GM23248 (cell line): Measurements from ENCODE around the gene RGL1. TPM values are rescaled to one million over a fixed set of nuclear protein-coding genes. Genes with fewer than 3 reads are reported as not detected.

Experiments used
- DNase-seq: peaks from one replicate; pipeline ENCODE4 v3.0.0-alpha.2; 2015
- H2AFZ ChIP-seq: fragments of 200-600 bp; sonication (generic); 2 replicates; pipeline ENCODE4 v1.6.1; 2016; ENCODE audit warnings: antibody characterized with exemption
- H3F3A ChIP-seq: fragments of 200-600 bp; sonication (generic); 2 replicates; pipeline ENCODE4 v1.6.1; 2016; ENCODE audit warnings: mild to moderate bottlenecking, antibody characterized with exemption, mixed run types; ENCODE audit not compliant: insufficient read depth
- H3K27ac ChIP-seq: fragments of 200-600 bp; sonication (generic); 2 replicates; pipeline ENCODE4 v1.5.1; 2016; ENCODE audit warnings: mild to moderate bottlenecking
- H3K27me3 ChIP-seq: fragments of 200-600 bp; sonication (generic); replicated peaks from 2 replicates; pipeline ENCODE4 v1.6.1; 2016; ENCODE audit warnings: mild to moderate bottlenecking; ENCODE audit not compliant: insufficient read depth
- H3K36me3 ChIP-seq: fragments of 200-600 bp; sonication (generic); 2 replicates; pipeline ENCODE4 v1.6.1; 2016; ENCODE audit warnings: low read depth, mild to moderate bottlenecking
- H3K4me1 ChIP-seq: fragments of 200-600 bp; sonication (generic); 2 replicates; pipeline ENCODE4 v1.6.1; 2016; ENCODE audit warnings: mild to moderate bottlenecking; ENCODE audit not compliant: insufficient read depth
- H3K4me2 ChIP-seq: fragments of 200-600 bp; sonication (generic); one replicate; pipeline ENCODE4 v1.6.1; 2016; ENCODE audit warnings: mild to moderate bottlenecking; ENCODE audit not compliant: unreplicated experiment
- H3K4me3 ChIP-seq: fragments of 200-600 bp; sonication (generic); 2 replicates; pipeline ENCODE4 v1.5.1; 2016; ENCODE audit warnings: mild to moderate bottlenecking
- H3K79me2 ChIP-seq: fragments of 200-600 bp; sonication (generic); 2 replicates; pipeline ENCODE4 v1.6.1; 2016; ENCODE audit warnings: mild to moderate bottlenecking; ENCODE audit not compliant: insufficient read depth
- H3K9ac ChIP-seq: fragments of 200-600 bp; sonication (generic); 2 replicates; pipeline ENCODE4 v1.6.1; 2016; ENCODE audit warnings: mild to moderate bottlenecking
- H3K9me2 ChIP-seq: fragments of 200-600 bp; sonication (generic); 2 replicates; pipeline ENCODE4 v1.6.1; 2016; ENCODE audit warnings: mixed run types, mild to moderate bottlenecking, moderate library complexity; ENCODE audit not compliant: insufficient read depth
- H3K9me3 ChIP-seq: fragments of 200-600 bp; sonication (generic); one replicate; pipeline ENCODE4 v1.6.1; 2017; ENCODE audit warnings: low read depth
- H4K20me1 ChIP-seq: fragments of 200-600 bp; sonication (generic); 2 replicates; pipeline ENCODE4 v1.6.0; 2016; ENCODE audit not compliant: insufficient read depth
- EZH2 ChIP-seq: fragments of 200-600 bp; sonication (generic); IDR thresholded peaks from 2 replicates; pipeline ENCODE4 v1.6.1; 2018; ENCODE audit warnings: antibody characterized with exemption, mild to moderate bottlenecking; ENCODE audit not compliant: insufficient read depth, poor library complexity, severe bottlenecking
- EZH2phosphoT487 ChIP-seq: fragments of 200-600 bp; sonication (generic); IDR thresholded peaks from 2 replicates; pipeline ENCODE4 v1.6.1; 2018; ENCODE audit warnings: antibody characterized with exemption, moderate library complexity, mild to moderate bottlenecking, low read depth; ENCODE audit not compliant: insufficient read depth
- WGBS, 2 experiments: methylation state at CpG; one replicate each; pipeline ENCODE4 v1.1.6; 2015 to 2017; ENCODE audit warnings: low lambda C conversion rate in 2 of 2, low coverage in 1 of 2; ENCODE audit errors: missing lambda C conversion rate in 2 of 2; 5-methylcytosine and 5-hydroxymethylcytosine counted together
- in situ Hi-C: fragments of 300-500 bp; cut with MboI; formaldehyde crosslinking; loops from 2 replicates; pipeline ENCODE4 v1.15.0; 2020
- polyA plus RNA-seq: library from polyadenylated mRNA; unstranded; fragments of >200 nt; fragmentation: Nextera tagmentation; extraction: Ambion mirVana; gene quantifications from 2 replicates; pipeline ENCODE4 v1.2.1, GENCODE V29; 2016
- total RNA-seq: library from RNA; depleted of rRNA; stranded (reverse); fragments of >200 nt; shearing (Covaris generic); gene quantifications from 2 replicates; pipeline ENCODE4 v1.2.3, GENCODE V29; 2014

Gene RGL1
- total and polyA plus RNA-seq, 2 experiments from 2014 or later: 9.4 to 13.4 TPM

DNA sequence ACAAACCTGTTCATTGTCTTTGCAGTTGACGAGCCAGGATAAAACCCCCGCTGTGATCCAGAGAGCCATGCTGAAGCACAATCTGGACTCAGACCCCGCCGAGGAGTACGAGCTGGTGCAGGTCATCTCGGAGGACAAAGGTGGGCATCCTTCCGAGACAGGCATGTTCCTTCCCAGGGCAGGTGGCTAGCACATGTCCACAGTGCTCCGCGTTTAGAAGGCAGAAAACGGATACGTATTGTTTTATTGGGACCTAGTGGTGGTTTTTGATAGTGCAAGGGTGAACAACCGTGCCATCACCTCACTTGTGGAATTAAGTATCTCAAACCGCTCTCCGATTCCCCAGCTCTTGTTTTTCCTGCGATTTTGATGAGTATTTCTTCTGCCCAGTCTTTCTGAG, 117.3 kb downstream of the RGL1 start:
- Histone ChIP-seq H3K36me3 (peaks cover 9% of the 10 kb centered on the region; the same call in 1 of the 2 replicates), H3F3A (no peaks in the 10 kb centered on the region), H3K4me1 (no peaks in the 10 kb centered on the region), H4K20me1 (no peaks in the 10 kb centered on the region), H2AFZ (no peak overlapping the region), H3K4me3 (no peak overlapping the region), H3K4me2 (no peak overlapping the region), H3K27me3 (no peaks in the 10 kb centered on the region), H3K9me3 (no peaks in the 10 kb centered on the region), H3K9ac (no peak overlapping the region), H3K79me2 (no peaks in the 10 kb centered on the region), H3K9me2 (no peaks in the 10 kb centered on the region), H3K27ac (no peak overlapping the region)
- peak; percentile 9 for DNase-seq
- 84 to 86% methylated on average over 15 of the region's 15 CpGs for WGBS, 2 experiments
- in situ Hi-C loops: no loop called here
- TF ChIP-seq EZH2 (no peak), EZH2phosphoT487 (no peak)

DNA sequence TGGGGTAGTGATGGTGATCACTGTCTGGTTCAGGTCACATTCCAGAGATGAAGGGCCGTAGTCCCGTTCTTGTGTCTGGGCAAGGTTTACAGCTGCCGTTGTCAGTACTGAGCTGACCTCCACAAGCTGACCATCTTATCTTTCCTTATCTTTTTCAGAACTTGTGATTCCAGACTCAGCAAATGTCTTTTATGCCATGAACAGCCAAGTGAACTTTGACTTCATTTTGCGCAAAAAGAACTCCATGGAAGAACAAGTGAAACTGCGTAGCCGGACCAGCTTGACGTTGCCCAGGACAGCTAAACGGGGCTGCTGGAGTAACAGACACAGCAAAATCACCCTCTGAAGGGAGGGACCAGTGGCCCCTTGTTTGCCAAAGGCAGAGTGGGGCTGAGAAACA, 121.0 kb downstream of the RGL1 start:
- in situ Hi-C loops: no loop called here
- 84 to 87% methylated on average over 8 of the region's 8 CpGs for WGBS, 2 experiments
- no peak for DNase-seq

GRCh38 chr1:183926983-183927382, 122.1 kb downstream of the RGL1 start:
- H3K9me2 ChIP-seq: no peaks in the 10 kb centered on the region
- no peaks in the 10 kb centered on the region for H3K9me3 ChIP-seq
- no peaks in the 10 kb centered on the region for H3K79me2 ChIP-seq
- H2AFZ ChIP-seq: no peak overlapping the region
- H3K4me3 ChIP-seq: no peak overlapping the region
- H3K4me2 ChIP-seq: no peak overlapping the region
- peaks cover 6% of the 10 kb centered on the region; the same call in 1 of the 2 replicates for H3K36me3 ChIP-seq
- TF ChIP-seq EZH2phosphoT487 (no peak), EZH2 (no peak)
- peaks cover 3% of the 10 kb centered on the region; the same call in 1 of the 2 replicates for H3K4me1 ChIP-seq
- DNase-seq: peak; percentile 9
- in situ Hi-C loops: no loop called here
- no peaks in the 10 kb centered on the region for H3K27me3 ChIP-seq
- WGBS, 2 experiments: 95 to 97% methylated on average over 5 of the region's 5 CpGs
- H4K20me1 ChIP-seq: no peaks in the 10 kb centered on the region
- H3F3A ChIP-seq: peaks cover 10% of the 10 kb centered on the region; the same call in 1 of the 2 replicates
- no peak overlapping the region for H3K27ac ChIP-seq
- H3K9ac ChIP-seq: no peak overlapping the region

More for the DNA sequence above, 121.0 kb downstream of the RGL1 start:
- H3K79me2 ChIP-seq: no peaks in the 10 kb centered on the region
- no peak overlapping the region for H2AFZ ChIP-seq
- H3K9me2 ChIP-seq: no peaks in the 10 kb centered on the region
- H3K4me2 ChIP-seq: no peak overlapping the region
- peaks cover 6% of the 10 kb centered on the region; the same call in 1 of the 2 replicates for H3K36me3 ChIP-seq
- no peaks in the 10 kb centered on the region for H3K27me3 ChIP-seq
- no peak overlapping the region for H3K27ac ChIP-seq
- H3F3A ChIP-seq: no peaks in the 10 kb centered on the region
- H4K20me1 ChIP-seq: no peaks in the 10 kb centered on the region
- no peak overlapping the region for H3K4me3 ChIP-seq
- H3K9me3 ChIP-seq: no peaks in the 10 kb centered on the region
- H3K9ac ChIP-seq: no peak overlapping the region
- TF ChIP-seq EZH2 (no peak), EZH2phosphoT487 (no peak)
- H3K4me1 ChIP-seq: no peaks in the 10 kb centered on the region

- Histone ChIP-seq H3K79me2 (no peaks in the 10 kb centered on the region), H3K4me1 (peaks cover 10% of the 10 kb centered on the region; the same call in 1 of the 2 replicates), H4K20me1 (no peaks in the 10 kb centered on the region), H3F3A (peaks cover 13% of the 10 kb centered on the region; the same call in 1 of the 2 replicates), H3K9me3 (no peaks in the 10 kb centered on the region), H3K4me3 (peak overlapping the region; percentile 49), H2AFZ (peak overlapping the region; percentile 70), H3K4me2 (peak overlapping the region; percentile 81), H3K36me3 (no peaks in the 10 kb centered on the region), H3K27ac (no peak overlapping the region), H3K9ac (peak overlapping the region; percentile 47; the same call in 1 of the 2 replicates), H3K9me2 (no peaks in the 10 kb centered on the region), H3K27me3 (no peaks in the 10 kb centered on the region)
- 27 to 31% methylated on average over 2 of the region's 2 CpGs for WGBS, 2 experiments
- in situ Hi-C loops: no loop called here
- peak; percentile 34 for DNase-seq
- TF ChIP-seq EZH2: no peak
- no peak for TF ChIP-seq EZH2phosphoT487
These were observed 126.8 kb downstream of the RGL1 start for GRCh38 chr1:183931646-183932271.
